ENCODE measurements around the gene SLC30A1.

Gene SLC30A1

DNA sequence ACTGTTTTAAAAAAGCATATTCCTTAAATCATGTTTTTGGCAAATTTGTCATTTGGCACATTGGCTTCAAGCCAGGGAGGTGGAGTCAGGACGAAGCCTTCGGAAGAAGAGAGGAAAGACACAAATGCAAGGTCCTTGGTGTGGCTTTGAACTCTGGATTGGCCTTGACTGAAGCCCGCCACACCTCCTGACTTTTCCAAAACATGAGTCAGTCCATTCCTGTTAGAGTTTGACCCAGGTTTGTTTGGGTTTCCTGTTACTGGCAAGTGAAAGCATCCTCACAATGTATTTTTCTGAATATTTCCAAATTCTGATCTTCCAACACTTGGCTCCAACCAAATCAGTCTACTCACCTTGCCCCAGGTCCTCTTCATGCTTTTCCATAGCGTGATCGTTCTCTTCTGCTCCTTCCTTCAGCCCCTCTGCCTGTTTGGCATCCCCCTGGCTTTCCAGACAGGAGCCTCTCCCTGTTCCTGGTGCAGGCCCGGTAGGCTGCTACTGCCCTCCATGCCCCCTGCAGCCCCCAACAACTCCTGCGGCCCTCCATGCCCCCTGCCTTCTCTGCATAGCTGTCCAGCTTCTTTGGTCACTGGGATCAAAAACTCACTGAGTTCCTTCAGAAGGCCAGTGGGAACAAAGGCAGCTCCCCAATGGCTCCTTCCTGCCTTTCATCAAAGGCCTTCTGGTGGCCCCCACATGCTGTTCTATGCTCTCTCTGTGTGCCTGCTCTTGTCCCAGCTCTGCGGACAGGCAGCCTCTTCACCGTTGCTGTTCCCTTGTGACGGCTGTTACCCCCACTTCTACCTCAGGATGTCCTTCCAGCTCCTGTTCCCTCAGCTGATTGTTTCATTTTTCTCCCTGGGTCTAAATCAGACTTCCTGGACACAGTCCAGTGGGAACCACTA is 30.4 kb upstream of the SLC30A1 start:
- intact Hi-C loops (cut with DNase I), result no loop called here
- no peak for DNase-seq

DNA sequence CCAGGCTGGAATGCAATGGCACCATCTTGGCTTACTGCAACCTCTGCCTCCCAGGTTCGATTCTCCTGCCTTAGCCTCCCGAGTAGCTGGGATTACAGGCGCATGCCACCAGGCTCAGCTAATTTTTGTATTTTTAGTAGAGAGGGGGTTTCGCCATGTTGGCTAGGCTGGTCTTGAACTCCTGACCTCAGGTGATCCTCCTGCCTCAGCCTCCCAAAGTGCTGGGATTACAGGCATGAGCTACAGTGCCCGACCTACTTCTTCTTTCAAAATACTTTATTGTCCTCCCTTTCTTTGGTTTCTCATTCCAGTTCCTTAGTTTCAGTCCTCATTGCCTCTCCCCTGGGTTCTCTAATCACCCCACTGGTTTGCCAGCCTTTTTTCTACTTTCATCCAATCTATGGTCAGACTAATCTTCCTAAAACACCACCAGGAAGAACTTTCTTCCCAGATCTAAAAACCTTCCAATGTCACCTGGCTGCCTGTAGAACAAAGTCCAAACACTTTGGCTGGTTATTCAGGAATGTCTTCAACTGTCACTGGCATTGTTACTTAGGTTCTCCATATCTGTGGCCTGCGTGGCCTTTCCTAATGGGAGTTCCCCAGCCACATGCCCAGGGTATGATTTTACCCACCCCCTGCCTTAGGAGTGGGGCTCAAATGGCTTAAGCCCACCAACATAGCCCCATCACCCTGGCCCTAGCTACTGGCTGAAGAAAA is 29.0 kb upstream of the SLC30A1 start:
- intact Hi-C loops (cut with DNase I), result no loop called here
- DNase-seq, result no peak

DNA sequence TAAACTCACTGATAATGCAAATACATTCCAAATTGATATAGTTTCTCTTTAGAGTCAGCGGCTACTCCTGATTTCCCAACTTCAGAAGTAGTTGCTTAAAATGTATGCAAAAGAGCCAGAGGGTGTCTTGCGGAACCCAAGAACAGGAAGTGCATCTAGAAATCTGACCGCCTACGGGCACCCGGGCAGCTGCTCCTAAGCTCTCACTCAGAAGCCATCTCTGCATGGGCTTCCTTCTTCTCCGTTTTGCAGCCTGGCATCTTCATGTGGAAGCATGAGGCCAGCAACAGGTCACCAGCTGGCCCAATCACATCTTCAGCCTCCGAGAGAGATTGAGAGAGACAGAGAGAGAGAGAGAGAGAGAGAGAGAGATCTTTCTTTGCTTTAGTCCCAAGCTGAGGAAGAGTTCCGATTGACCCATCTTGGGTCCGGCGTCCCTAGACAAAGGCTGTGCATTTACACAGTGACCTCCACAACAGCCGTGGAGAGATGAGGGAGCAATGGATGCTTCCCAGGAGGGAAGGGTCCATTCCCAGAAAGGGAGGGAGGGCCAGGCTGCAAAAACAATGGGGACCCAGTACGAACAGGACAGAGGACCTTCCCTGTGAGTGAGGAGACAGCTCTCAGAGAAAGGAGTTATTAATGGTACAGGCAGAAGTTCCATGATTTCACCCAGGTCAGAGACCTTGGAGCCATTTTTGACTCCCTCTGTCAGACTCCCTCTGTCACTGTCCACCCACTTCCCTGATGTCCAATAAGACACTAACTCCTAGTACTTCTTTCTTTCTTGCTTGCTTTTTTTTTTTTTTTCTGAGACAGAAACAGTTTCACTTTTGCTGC is 28.2 kb upstream of the SLC30A1 start:
- no peak for DNase-seq
- intact Hi-C loops (cut with DNase I), result no loop called here

DNA sequence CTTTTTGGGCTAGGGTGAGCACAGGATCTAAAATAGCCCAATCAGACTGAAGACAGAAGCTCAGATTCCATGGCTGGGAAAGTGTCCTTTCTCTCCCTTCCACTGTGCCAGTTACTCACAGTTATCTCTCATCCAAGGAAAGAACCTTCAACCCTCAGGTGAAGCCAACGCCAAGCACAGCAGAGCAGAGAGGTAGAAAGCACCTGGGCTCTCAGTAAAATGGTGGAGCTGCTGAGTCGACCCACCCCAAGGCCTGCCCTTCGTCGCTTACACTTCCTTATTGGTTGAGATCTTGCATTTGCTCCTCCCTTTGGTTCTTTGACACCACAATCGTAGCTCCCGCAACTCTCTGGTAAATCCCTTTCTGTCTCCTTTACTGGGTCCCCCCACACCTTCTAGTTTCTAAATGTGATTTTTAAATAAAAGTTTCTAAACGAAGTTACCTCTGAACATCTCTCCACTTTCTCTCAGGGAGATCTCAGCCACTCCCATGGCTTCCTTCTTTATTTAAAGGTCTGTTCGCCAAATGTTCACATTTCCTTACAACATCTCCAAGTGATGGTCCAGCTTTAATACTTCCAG is 27.5 kb upstream of the SLC30A1 start:
- DNase-seq, result no peak
- intact Hi-C loops (cut with DNase I), result no loop called here

DNA sequence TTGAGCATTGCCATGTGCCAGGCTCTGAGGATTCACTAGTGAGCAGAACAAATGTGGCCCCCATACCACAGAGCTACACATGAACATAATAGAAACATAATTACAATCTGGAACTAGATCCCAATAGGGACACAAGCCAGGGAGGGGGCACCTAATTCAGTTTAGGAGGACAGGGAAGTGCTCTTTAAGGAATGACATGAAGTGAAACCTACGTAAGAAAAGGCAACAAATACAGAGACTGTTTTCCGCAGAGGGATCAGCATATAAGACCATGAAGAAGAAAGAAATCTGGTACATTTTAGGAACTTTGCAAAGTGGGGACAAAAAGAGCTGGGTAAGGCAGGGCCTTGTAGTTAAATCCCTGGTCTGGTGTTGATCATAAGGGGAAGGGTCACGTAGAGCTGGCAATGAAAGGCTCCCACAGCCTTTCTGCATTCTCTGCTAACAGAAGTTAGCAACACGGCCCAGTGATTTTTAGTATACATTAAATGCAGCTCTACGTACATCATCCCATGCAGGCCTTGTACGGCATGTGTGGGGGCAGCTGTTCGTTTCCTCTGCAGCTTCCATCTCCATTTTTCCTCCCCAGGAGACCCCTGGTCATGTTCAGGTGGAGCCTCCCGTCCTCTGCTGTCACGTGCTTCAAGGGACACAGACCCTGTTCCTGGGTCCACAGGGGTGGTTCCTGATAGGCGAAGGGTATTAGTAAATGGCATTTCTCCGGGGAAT is 26.8 kb upstream of the SLC30A1 start:
- no peak for DNase-seq
- intact Hi-C loops (cut with DNase I), result no loop called here

DNA sequence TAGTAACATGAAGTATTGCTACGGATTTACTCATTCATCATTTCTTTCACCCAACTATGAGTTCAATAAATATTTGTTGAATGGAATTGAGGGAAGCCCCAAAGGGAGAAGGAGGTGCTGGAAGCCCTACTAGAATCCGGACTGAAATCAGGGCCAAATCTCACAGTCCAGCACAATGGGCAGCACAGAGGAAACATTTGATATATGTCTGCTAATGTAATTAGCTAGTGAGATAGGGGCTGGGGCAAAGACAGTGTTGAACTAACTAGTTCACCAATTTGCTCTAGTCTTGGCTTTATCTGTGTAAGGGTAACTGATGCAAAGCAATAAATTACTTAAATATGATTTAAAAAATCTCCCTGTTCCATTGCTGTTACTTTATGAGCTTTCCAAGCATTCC is 26.1 kb upstream of the SLC30A1 start:
- intact Hi-C loops (cut with DNase I), result no loop called here
- DNase-seq, result no peak

DNA sequence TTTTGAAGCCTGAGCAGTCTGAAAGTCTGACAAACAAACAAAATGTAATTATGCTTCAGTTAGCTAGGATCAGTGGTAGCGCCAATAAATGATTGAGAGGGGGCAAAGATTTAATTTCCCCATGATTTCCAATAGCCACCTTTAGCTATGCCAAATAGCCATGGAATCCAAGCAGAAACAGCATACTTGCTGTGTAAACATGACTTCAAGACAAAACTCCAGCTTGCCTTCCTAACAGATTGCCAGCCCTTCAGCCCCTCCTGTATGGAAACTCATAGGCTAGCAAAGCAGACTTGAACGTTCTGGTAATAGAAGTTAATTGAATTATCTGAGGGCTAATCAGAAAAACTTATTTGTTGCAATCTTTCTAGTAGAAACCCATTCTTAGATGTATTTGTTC is 25.6 kb upstream of the SLC30A1 start:
- DNase-seq, result no peak
- intact Hi-C loops (cut with DNase I), result no loop called here

DNA sequence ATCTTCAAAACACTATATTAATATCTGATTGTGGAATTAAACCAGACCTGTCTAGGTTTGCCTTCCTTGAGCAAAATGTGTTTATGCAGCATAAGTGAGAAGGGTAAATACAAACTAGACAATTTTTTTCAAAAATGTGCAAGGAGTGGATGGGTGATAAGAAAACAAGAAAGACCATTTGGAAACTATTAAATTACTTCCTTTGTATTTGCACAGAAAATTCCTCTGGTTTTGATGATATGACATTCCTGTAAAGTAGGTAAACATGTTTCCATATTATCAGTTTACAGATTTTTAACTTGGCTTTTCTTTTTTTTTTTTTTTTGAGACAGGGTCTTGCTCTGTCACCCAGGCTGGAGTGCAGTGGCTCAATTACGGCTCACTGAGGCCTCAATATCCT is 24.8 kb upstream of the SLC30A1 start:
- no peak for DNase-seq
- intact Hi-C loops (cut with DNase I), result no loop called here

DNA sequence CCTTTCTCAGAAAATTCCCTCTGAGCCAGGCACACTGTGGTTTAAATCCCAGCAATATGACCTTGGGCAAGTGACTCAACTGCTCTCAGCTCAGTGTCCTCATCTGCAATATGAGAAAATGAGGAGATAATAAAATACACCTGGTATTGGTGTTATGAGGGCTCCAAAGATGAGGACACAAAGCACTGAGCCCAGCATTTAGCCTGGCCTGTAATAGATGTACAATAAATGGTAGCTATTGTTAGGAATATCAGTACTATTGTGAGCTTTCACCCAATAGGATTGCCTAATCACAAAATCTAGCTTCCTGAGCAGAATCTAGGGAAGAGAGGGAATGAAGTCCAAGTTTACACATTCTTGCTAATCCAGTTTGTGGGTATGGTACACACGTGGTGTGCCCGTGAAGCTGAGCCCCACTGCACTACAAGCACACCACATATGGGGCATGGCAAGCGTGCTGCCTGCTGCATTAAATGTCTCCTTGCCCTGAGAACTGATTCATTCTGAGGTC is 24.3 kb upstream of the SLC30A1 start:
- intact Hi-C loops (cut with DNase I), result no loop called here
- DNase-seq, result no peak

DNA sequence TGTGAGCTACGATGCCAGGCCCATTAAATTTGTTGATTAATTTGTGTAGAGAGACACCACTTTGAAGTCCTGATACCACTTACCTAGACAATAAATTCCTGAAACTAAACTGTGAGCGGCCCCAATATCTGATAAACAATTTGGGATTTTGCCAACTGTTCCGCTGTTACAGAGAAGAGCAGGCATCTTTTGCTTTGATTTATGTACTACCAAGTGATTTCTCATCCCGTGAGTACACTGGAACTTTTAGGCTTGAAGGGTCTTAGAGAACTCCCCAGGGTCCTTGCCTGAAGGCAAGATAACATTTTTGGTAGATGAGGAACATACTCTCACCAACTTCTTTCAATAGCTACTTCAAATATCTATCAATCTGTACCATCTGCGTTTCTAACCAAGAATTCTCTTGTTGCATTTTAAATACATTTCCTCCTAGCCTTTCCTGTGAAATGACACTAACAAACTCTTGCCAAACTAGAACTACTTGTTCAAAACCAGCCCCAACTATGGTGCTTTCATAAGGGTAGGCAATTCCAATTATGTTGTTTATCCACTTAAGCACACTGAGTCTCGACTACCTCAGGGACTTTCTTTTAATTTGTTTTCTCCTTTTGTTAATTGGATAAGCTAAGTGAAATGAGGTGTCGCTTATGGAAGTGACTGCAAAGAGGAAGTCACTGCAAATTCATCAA is 23.2 kb upstream of the SLC30A1 start:
- intact Hi-C loops (cut with DNase I), result no loop called here
- DNase-seq, result no peak

DNA sequence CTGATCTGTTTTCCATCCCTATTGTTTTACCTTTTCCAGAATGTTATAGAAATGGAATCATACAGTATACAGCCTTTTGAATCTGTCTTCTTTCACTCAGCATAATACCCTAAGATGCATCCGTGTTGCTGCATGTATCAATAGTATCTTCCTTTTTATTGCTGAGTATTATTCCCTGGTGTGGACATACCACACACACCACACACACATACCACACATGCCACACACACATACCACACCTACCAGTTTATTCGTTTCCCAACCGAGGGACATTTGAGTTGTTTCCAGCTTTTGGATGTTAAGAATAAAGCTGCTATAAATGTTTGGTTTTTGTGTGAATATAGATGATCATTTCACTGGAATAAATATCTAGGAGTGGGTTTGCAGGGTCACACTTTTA is 22.2 kb upstream of the SLC30A1 start:
- DNase-seq, result no peak
- intact Hi-C loops (cut with DNase I), result no loop called here

DNA sequence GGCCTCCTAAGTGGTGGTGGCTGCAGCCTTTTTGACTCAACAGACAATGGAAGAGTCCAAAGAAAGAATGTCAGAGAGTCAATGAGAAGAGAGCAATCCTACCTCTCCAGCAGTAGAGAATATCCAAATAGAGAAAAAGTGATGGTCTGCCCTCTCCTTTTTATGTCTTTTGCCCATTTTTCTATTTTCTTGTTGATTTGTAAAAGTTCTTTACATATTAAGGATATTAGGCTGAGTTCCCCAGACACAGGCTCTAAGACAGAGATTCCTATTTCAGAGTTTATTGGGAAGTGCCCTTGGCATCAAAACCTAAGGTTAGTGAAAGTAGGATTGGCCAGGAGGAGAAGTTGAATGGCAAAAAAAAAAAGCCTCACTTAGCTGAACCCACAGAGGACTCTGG is 20.3 kb upstream of the SLC30A1 start:
- DNase-seq, result no peak
- intact Hi-C loops (cut with DNase I), result no loop called here

DNA sequence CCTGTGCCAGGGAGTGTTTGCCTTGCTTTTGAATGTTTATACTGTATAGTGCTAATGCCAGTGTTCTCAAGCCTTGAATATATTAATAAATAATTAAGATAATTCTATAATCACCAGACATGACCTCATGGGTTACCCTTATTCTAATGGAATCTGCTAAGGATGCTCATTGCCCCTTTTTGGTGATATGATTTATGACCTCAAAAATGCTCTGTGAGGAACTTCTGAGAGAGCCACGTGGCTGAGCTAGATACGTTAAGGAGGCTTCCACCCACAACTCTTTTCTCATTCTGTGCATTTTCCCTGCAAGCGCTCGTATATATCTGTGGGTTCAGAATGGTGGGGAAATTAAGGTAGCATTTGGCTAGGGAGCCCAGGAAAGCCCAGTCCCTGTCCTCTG is 19.6 kb upstream of the SLC30A1 start:
- intact Hi-C loops (cut with DNase I), result no loop called here
- no peak for DNase-seq

DNA sequence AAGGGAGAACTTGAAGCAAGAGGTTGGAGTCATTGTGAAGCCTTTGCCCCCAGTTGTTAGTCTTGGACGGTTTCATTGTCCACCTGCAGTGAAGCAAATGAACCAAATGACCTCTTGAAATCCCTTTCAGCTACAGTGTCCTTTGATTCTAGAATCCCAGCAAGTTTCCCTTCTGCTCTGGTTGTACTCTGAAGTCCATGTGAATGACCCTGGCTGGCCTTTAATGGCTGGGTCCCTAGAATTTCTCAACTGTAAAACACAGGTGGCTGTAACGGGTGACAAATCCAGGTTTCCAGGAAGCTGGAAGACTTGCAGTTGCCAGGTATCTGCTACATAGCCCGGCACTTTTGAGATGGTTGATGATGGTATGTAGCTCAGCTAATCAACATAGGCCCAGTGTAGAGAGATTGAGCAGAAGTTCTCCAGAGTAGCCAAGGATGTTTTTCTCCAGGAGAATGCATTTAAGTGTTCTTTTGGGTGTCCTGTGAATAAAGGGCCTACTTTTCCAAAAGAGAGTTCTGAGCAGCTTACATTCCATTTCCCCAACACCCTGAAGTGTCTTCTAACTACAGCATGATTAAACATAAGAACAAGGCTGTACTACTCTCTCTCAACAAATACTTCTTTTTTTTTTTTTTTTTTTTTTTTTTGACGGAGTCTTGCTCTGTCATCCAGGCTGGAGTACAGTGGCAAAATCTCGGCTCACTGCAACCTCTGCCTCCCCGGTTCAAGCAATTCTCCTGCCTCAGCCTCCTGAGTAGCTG is 17.6 kb upstream of the SLC30A1 start:
- DNase-seq, result no peak
- intact Hi-C loops (cut with DNase I), result no loop called here

DNA sequence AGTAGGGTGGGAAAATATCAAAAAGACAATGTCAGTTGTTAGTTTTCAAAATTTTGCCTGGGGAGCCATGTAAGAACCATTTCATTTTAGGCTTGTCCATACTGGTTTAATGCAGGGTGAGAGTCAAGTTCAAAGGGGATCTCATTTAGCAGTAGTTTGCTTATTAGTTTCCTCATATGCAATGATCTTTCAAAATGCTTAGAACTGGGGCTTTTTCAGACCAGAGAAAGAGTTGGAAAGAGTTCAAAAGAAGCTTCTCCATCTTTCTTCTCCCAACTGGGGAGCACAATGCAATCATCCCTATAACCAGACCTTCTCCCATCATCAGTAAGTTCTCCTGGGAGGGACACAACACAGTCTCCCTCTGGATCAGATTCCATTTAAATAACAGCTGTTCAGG is 16.5 kb upstream of the SLC30A1 start:
- intact Hi-C loops (cut with DNase I), result no loop called here

DNA sequence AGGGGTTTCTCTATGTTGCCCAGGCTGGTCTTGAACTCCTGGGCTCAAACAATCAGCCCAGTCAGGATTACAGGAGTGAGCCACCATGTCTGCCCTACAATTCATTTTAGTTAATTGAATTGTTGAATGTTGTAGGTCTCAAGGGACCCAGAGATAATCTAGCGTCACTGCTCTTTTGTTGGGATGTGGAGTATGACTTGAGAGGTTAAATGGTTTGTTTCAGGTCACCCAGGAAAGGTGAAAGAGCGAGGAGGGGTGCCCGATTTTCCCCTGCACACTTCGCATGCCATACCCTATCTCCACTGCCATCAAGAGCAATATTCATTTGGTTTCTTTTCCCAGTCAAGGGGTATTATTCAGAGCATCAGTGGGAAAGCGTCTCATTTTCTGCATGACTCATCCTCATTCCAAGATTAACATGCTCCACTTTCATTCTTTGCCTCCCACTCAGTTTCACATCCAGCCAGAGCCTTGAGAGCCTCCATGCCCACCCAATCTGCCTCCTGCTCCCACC is 13.1 kb upstream of the SLC30A1 start:
- peak in 2 of 10 donors; percentile 23 to 28 for DNase-seq
- intact Hi-C loops (cut with DNase I), result no loop called here

More for the DNA sequence above, 16.5 kb upstream of the SLC30A1 start:
- no peak for DNase-seq

DNA sequence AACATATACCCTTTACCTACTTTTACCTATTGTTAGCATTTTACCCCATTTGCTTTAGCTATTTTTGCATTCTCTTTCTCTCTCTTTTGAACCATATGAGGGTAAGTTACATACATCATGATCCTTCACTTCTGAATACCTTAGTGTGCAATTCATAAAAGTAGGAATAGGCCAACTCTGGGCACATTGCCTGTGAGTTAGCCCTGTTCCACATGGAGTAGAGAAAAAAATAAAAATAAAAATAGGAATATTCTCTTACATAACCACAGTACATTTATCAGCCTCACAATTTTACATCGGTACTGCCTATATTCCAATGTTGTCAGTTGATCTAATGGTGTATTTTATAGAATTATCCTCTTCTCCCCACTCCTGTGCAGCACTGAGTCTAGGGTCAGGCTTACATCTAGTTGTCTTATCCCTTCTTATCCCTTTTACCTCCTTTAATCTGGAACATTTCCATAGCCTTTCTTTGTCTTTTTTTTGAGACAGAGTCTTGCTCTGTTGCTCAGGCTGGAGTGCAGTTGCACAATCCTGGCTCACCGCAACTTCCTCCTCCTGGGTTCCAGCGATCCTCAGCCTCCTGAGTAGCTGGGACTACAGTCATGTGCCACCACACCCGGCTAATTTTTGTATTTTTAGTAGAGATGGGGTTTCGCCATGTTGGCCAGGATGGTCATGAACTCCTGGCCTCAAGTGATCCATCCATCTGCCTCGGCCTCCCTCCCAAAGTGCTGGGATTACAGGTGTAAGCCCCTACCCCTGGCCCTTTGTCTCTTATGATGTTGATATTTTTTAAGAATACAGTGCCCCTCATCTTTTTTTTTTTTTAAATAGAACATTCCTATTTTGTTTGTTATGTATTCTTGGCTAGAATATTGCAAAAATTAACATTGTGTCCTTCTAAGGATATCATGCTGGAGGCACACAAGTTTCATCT is 11.1 kb upstream of the SLC30A1 start:
- peak in 4 of 10 donors; percentile 32 to 88 (median 54) for DNase-seq
- intact Hi-C loops (cut with DNase I), result no loop called here

All from posterior cingulate gyrus (tissue), 11 donors.